Heart left ventricle (tissue), 13 donors: ENCODE measurements around the gene KRT85.

ENCODE experiments used
- POLR2A ChIP-seq, 2 donors: fragments of 450-650 bp; IDR thresholded peaks; one replicate each; pipeline ENCODE4 v1.6.1; 2017; ENCODE audit warnings: antibody characterized with exemption in 2 of 2, mild to moderate bottlenecking in 2 of 2, moderate library complexity in 2 of 2
- TF ChIP-seq, protein P1 (sequence below), 12 donors: fragments of 200-600 bp; sonication (generic) in 4 of 12; IDR thresholded peaks; one replicate each; pipeline versions ENCODE4 v1.5.0 to v1.8.0; 2018 to 2022; ENCODE audit warnings: antibody characterized with exemption in 12 of 12, mild to moderate bottlenecking in 5 of 12
- donor health status: ischemic (EF 13 %, LVEDD 7.1; RV severe dilation, severe dysfunction).
- donor health status: DM: no; HTN: yes; CAD: no.
- donor health status: DM: no; HTN: no; CAD: no.
- donor health status: ischemic (EF 25% LVEDD 6.9; RV normal size, moderate dysfunction).
- donor health status: ischemic (EF 25% LVEDD 5.7; RV mildly dilated, moderate dysfunction).
- donor health status: ischemic (EF 35%, LVEDD 5.7; RV mildly dilated, moderate dysfunction).
- donor health status: nonischemic (EF 11% LVEDD 7.7; RV severe dilation, severe dysfunction).
- donor health status: DM: yes; HTN: yes; CAD: no.
- donor health status: PGD.
- donor health status: ischemic (EF 29% LVEDD 5.4; RV normal size, mild dysfunction).
- donor health status: nonischemic (EF 23%, LVEDD 6.1; RV moderate dilation, normal function).

DNA sequence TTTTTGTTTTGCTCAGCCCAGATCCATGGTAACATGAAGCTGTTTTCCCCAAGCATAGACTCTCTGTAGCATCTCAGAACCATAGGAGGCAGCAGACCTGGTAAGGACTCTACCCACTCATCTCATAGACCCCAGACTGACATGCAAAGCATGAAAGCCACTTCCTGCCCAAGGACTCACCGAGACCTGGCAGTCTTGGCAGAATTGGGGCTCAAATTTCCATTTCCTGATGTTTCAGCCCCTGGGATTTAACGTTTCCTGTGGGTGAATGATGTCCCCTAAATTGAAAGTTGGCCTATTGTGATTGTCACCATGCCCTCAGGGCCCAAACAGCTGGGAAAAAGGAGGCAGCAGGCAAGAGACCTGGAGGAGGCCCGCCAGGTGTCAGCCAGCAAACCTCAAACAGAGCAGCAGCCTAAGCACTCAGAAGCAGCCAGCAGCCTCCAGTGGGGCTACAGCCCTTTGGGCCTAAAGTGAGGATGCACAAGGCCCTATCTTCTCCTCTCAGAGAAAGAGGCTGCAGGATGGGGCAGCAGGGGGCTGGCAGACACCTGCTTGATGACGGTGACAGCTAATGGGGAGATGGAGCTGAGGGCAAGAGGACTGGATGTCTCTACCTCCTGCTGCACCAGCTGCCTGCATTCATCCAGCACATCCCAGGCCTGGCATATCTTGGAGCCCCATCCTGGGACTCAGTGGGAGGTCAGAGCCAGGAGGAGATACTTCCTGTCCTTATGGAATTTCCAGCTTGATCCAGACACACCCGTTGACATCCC is 8.5 kb downstream of the KRT85 start:
- TF ChIP-seq, protein P1, sequence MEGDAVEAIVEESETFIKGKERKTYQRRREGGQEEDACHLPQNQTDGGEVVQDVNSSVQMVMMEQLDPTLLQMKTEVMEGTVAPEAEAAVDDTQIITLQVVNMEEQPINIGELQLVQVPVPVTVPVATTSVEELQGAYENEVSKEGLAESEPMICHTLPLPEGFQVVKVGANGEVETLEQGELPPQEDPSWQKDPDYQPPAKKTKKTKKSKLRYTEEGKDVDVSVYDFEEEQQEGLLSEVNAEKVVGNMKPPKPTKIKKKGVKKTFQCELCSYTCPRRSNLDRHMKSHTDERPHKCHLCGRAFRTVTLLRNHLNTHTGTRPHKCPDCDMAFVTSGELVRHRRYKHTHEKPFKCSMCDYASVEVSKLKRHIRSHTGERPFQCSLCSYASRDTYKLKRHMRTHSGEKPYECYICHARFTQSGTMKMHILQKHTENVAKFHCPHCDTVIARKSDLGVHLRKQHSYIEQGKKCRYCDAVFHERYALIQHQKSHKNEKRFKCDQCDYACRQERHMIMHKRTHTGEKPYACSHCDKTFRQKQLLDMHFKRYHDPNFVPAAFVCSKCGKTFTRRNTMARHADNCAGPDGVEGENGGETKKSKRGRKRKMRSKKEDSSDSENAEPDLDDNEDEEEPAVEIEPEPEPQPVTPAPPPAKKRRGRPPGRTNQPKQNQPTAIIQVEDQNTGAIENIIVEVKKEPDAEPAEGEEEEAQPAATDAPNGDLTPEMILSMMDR (IDR thresholded peaks at IDR 0.05) = no peak
- no peak for TF ChIP-seq POLR2A (IDR thresholded peaks at IDR 0.05)
